CD4-positive, alpha-beta T cell treated with Interleukin-1 beta for 1 hour (primary cell): Measurements from ENCODE around the gene LRRTM4.
"Not testable (repeated sequence)": the region's sequence is repeated elsewhere in the genome, so short reads cannot be mapped to it uniquely, and the experiment has no call there.

Experiments
- DNase-seq, 2 donors: peaks; one replicate each; pipeline ENCODE4 v3.0.0-alpha.2; 2020 to 2022

LRRTM4 gene

GRCh38 chr2:77156599-77156998 lies 365.6 kb downstream of the LRRTM4 start:
- DNase-seq: no peak

- DNase-seq: no peak
Observed at GRCh38 chr2:77155511-77155910, 366.7 kb downstream of the LRRTM4 start.

GRCh38 chr2:77149565-77149964 lies 372.6 kb downstream of the LRRTM4 start:
- no peak for DNase-seq

- DNase-seq: no peak
Observed at GRCh38 chr2:77147153-77147552, 375.0 kb downstream of the LRRTM4 start.

GRCh38 chr2:77144772-77145171 lies 377.4 kb downstream of the LRRTM4 start:
- no peak for DNase-seq

GRCh38 chr2:77142141-77142540 lies 380.0 kb downstream of the LRRTM4 start:
- no peak for DNase-seq

GRCh38 chr2:77128479-77128878 lies 393.7 kb downstream of the LRRTM4 start:
- DNase-seq: not testable (repeated sequence)

GRCh38 chr2:77127345-77127744 lies 394.8 kb downstream of the LRRTM4 start:
- no peak for DNase-seq

- DNase-seq: no peak
Observed at GRCh38 chr2:77121518-77121917, 400.7 kb downstream of the LRRTM4 start.

GRCh38 chr2:77119333-77119732 lies 402.8 kb downstream of the LRRTM4 start:
- no peak for DNase-seq

GRCh38 chr2:77108915-77109314 lies 413.3 kb downstream of the LRRTM4 start:
- DNase-seq: no peak

GRCh38 chr2:77105008-77105407 lies 417.2 kb downstream of the LRRTM4 start:
- no peak for DNase-seq

GRCh38 chr2:77104554-77104953 lies 417.6 kb downstream of the LRRTM4 start:
- no peak for DNase-seq

- DNase-seq: no peak
Observed at GRCh38 chr2:77102927-77103326, 419.2 kb downstream of the LRRTM4 start.

GRCh38 chr2:77101796-77102452 lies 420.3 kb downstream of the LRRTM4 start:
- no peak for DNase-seq

GRCh38 chr2:77099961-77100360 lies 422.2 kb downstream of the LRRTM4 start:
- no peak for DNase-seq

GRCh38 chr2:77095525-77095924 lies 426.7 kb downstream of the LRRTM4 start:
- not testable (repeated sequence) for DNase-seq

- DNase-seq: no peak
Observed at GRCh38 chr2:77095096-77095495, 427.1 kb downstream of the LRRTM4 start.

GRCh38 chr2:77088424-77088823 lies 433.8 kb downstream of the LRRTM4 start:
- DNase-seq: not testable (repeated sequence)

GRCh38 chr2:77087987-77088414 lies 434.2 kb downstream of the LRRTM4 start:
- no peak for DNase-seq

- DNase-seq: no peak
Observed at GRCh38 chr2:77086478-77086877, 435.7 kb downstream of the LRRTM4 start.

GRCh38 chr2:77086051-77086450 lies 436.1 kb downstream of the LRRTM4 start:
- no peak for DNase-seq

GRCh38 chr2:77085561-77085960 lies 436.6 kb downstream of the LRRTM4 start:
- DNase-seq: no peak

GRCh38 chr2:77081597-77081996 lies 440.6 kb downstream of the LRRTM4 start:
- DNase-seq: no peak

GRCh38 chr2:77064324-77064723 lies 457.9 kb downstream of the LRRTM4 start:
- DNase-seq: no peak
